Upper lobe of right lung (tissue), 1 donor: ENCODE results near the gene NGEF. TPM values are rescaled to one million over a fixed set of nuclear protein-coding genes. Genes with fewer than 3 reads are reported as not detected.

Experiments used
- ATAC-seq: fragments of 200-7000 bp; cut with Tn5 transposase; one replicate; pipeline ENCODE4 v1.9.1; 2020; ENCODE audit warnings: mild to moderate bottlenecking, moderate library complexity
- DNase-seq: peaks from one replicate; pipeline ENCODE4 v3.0.0-alpha.2; 2020
- H3K27ac ChIP-seq: fragments of 200-600 bp; one replicate; pipeline ENCODE4 v1.8.0; 2022
- H3K27me3 ChIP-seq: fragments of 200-600 bp; one replicate; pipeline ENCODE4 v1.8.0; 2022; ENCODE audit warnings: mild to moderate bottlenecking
- H3K36me3 ChIP-seq: fragments of 200-600 bp; one replicate; pipeline ENCODE4 v1.8.0; 2022
- H3K4me1 ChIP-seq: fragments of 200-600 bp; one replicate; pipeline ENCODE4 v1.8.0; 2022
- H3K4me3 ChIP-seq: fragments of 200-600 bp; one replicate; pipeline ENCODE4 v1.8.0; 2022; ENCODE audit warnings: mild to moderate bottlenecking
- H3K9me3 ChIP-seq: fragments of 200-600 bp; one replicate; pipeline ENCODE4 v1.8.0; 2022
- intact Hi-C: fragments of 100-400 bp; cut with DNase I; formaldehyde crosslinking; loops from one replicate; pipeline ENCODE4 v1.11.0; 2022
- total RNA-seq: library from RNA; stranded (reverse); fragmentation: NEBNext Ultra II Directional; extraction: Animal tissue kit (Norgen Biotek cat#: 25700); gene quantifications from one replicate; pipeline ENCODE4 v1.2.1, GENCODE V29; 2021
- TF ChIP-seq, protein P1 (sequence below): fragments of 200-600 bp; IDR thresholded peaks from one replicate; pipeline ENCODE4 v1.8.0; 2022; ENCODE audit warnings: antibody characterized with exemption
- donor health status: DM: no; HTN: yes; CAD: no; lungs with severe emphysema.

NGEF gene
- total RNA-seq, 1 donor from 2014 or later = not detected

DNA sequence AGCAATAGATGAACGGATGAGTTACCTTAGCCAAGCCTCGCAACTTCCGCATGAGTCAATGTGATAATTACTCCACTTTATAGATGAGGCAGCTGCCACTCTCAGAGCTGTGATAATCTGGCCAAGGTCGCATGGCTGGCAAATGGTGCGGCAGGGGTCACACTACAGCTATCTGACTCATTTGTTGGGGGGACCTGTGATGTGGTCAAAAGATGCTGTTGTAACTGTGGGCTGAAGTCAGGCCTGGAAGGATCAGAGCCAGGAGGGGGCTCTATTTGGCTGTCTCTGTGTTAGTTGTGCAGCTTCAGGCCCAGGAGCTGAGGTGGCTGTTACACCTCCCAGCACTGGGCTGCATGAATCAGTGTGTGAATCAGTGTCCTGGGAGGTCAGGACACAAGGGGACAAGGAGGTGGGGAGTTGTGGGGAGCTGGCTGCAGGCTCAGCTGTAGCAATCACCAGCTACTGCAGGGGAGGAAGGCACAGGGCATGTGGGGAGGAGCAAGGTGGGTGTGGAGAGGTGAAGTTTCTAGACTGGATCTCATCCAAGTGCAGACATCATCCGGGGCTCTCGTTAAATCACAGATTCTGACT lies 33.1 kb downstream of the NGEF start:
- ATAC-seq (no peak), DNase-seq (no peak)
- no peak overlapping the region for H3K27ac ChIP-seq
- intact Hi-C loops = no loop called here
- H3K4me1 ChIP-seq = no peaks in the 10 kb centered on the region
- TF ChIP-seq, protein P1, sequence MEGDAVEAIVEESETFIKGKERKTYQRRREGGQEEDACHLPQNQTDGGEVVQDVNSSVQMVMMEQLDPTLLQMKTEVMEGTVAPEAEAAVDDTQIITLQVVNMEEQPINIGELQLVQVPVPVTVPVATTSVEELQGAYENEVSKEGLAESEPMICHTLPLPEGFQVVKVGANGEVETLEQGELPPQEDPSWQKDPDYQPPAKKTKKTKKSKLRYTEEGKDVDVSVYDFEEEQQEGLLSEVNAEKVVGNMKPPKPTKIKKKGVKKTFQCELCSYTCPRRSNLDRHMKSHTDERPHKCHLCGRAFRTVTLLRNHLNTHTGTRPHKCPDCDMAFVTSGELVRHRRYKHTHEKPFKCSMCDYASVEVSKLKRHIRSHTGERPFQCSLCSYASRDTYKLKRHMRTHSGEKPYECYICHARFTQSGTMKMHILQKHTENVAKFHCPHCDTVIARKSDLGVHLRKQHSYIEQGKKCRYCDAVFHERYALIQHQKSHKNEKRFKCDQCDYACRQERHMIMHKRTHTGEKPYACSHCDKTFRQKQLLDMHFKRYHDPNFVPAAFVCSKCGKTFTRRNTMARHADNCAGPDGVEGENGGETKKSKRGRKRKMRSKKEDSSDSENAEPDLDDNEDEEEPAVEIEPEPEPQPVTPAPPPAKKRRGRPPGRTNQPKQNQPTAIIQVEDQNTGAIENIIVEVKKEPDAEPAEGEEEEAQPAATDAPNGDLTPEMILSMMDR = no peak
- H3K27me3 ChIP-seq = peaks cover 15% of the 10 kb centered on the region
- no peaks in the 10 kb centered on the region for H3K9me3 ChIP-seq
- H3K36me3 ChIP-seq = no peaks in the 10 kb centered on the region
- no peak overlapping the region for H3K4me3 ChIP-seq

DNA sequence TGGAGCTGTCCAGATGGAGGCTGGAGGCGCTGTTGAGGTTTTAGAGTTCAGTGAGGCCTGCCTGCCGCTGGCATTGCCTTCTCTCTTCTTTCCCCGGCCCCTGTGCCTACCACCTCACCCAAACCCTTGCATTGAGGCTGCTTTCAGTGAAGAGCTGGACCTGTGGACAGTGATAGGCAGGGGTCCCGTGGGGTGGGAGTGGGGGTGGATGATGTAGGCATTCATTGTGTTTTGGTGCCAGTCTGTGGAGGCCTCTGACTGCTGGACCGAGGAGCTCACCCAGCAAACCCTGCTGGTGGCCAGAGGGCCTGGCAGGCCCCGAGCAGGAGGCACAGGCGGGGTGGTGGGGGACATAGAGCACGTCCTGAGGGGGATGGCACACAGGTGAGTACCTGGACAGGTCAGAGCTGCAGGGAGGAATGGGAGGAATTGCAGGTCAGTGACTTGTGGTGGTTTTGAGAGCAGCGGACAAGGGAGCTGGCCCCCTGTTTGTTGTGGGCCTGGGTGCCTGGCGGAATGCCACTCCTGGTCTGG lies 35.6 kb downstream of the NGEF start:
- H3K4me1 ChIP-seq = no peaks in the 10 kb centered on the region
- no peak for DNase-seq
- intact Hi-C loops = no loop called here
- no peak overlapping the region for H3K27ac ChIP-seq
- peaks cover 10% of the 10 kb centered on the region for H3K27me3 ChIP-seq
- no peaks in the 10 kb centered on the region for H3K36me3 ChIP-seq
- no peak overlapping the region for H3K4me3 ChIP-seq
- ATAC-seq = no peak
- H3K9me3 ChIP-seq = no peaks in the 10 kb centered on the region
- TF ChIP-seq, protein P1 = no peak

DNA sequence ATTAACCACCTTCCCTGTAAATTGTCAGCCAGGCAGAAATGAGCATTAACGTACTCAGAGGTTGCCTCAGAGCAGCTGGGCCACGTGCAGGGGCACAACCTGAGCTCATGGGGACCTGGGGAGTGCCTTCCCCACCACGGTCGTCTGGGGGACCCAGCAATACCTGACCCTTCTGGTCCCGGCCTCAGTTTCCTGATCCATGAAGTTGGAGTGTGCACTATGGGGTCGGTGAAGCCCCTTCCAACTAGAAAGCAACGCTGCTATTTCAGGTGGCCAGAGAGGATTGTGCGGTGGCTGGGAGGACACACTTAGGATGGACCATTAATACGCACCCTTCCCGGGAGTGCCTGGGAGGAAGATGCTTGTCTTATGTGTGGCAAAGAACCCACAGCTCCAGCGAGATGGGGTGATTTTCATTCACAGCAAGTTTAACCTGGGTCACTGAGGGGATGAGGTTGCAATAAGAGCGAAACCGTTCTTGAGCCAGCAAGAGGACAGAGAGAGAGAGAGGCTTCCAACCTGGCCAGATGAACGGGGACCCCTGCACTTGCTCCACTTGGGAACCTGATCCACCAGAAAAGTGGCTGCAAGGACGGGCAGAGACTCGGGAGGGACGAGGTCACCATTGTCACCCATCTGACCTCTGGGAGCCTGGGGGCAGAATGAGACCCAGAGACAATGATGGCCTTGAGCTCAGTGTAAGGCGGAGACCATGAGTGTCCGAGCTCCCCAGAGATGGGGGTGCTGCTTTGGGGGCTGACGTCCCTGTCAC lies 36.2 kb downstream of the NGEF start:
- H3K27me3 ChIP-seq = peaks cover 3% of the 10 kb centered on the region
- no peaks in the 10 kb centered on the region for H3K9me3 ChIP-seq
- intact Hi-C loops = no loop called here
- H3K36me3 ChIP-seq = no peaks in the 10 kb centered on the region
- ATAC-seq = no peak
- H3K27ac ChIP-seq = no peak overlapping the region
- H3K4me3 ChIP-seq = no peak overlapping the region
- TF ChIP-seq, protein P1 = no peak
- DNase-seq = no peak
- no peaks in the 10 kb centered on the region for H3K4me1 ChIP-seq

DNA sequence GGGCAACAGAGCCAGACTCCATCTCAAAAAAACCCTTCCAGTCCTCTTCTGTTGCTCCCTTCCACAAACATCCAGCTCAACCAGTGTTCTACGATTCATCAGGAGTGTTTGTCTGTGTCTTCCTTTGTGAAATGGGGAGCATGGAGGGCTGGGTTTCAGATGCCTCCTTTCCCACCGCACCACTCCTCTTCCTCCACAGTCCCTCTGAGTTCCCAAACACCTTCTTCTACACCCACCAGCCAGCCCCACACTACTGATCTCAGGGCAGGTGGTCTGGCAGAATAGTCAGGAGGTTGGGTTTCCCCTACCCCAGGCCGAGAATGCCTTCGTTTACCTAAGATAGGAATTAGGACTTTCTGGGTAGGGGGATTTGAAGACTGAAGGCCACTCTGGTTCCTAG lies 36.9 kb downstream of the NGEF start:
- H3K27ac ChIP-seq = no peak overlapping the region
- H3K36me3 ChIP-seq = no peaks in the 10 kb centered on the region
- no peak overlapping the region for H3K4me3 ChIP-seq
- TF ChIP-seq, protein P1 = no peak
- DNase-seq (no peak), ATAC-seq (no peak)
- intact Hi-C loops = no loop called here
- no peaks in the 10 kb centered on the region for H3K4me1 ChIP-seq
- H3K27me3 ChIP-seq = no peaks in the 10 kb centered on the region
- H3K9me3 ChIP-seq = no peaks in the 10 kb centered on the region

DNA sequence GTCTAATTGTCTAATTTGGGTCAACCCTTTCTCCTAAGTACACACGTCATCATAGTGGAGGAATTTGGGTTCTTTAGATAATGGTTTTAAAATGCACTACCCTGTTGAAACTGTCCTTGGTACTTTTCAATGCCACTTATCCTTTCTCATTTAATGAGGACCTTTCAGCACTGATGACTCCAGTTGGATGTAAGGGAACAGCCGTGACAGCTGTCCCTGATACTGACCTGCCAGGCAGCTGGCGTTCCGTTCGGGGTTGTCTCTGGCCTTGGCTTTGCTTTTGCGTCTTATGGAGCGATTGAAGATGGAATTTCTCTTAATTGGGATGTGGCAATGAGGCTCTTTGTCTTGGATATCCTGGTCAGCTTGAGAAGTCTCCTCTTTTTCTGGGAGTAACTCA lies 38.7 kb downstream of the NGEF start:
- Histone ChIP-seq H3K27me3 (no peaks in the 10 kb centered on the region), H3K4me3 (no peak overlapping the region), H3K36me3 (no peaks in the 10 kb centered on the region), H3K9me3 (no peaks in the 10 kb centered on the region), H3K27ac (no peak overlapping the region), H3K4me1 (no peaks in the 10 kb centered on the region)
- TF ChIP-seq, protein P1 = no peak
- ATAC-seq (no peak), DNase-seq (no peak)
- intact Hi-C loops = no loop called here
